HEK293 (cell line): Measurements from ENCODE around the gene RGS5.

Experiments
- CTCF ChIP-seq: fragments of 450-650 bp; formaldehyde crosslinking; IDR thresholded peaks from 2 replicates; pipeline ENCODE4 v1.5.1; 2016; ENCODE audit warnings: missing biosample characterization, missing genetic modification characterization
- GLI4 ChIP-seq: fragments of 450-650 bp; formaldehyde crosslinking; IDR thresholded peaks from 2 replicates; pipeline ENCODE4 v1.5.1; 2016; ENCODE audit warnings: missing biosample characterization, missing genetic modification characterization
- KLF9 ChIP-seq: fragments of 450-650 bp; formaldehyde crosslinking; IDR thresholded peaks from 2 replicates; pipeline ENCODE4 v1.5.1; 2016; ENCODE audit warnings: missing biosample characterization, missing genetic modification characterization, low read depth
- MEIS1 ChIP-seq: sonication (generic); formaldehyde crosslinking; IDR thresholded peaks from 2 replicates; pipeline ENCODE4 v1.8.1; 2022; ENCODE audit warnings: missing genetic modification reagents, mild to moderate bottlenecking, borderline replicate concordance
- TCF7L2 ChIP-seq: IDR thresholded peaks from 2 replicates; pipeline ENCODE4 v1.6.1; 2011; ENCODE audit warnings: low read depth, mild to moderate bottlenecking, inconsistent platforms, low read length, moderate library complexity, borderline replicate concordance
- ZFP69B ChIP-seq: fragments of 450-650 bp; formaldehyde crosslinking; IDR thresholded peaks from 2 replicates; pipeline ENCODE4 v1.5.1; 2016; ENCODE audit warnings: missing biosample characterization, missing genetic modification characterization
- ZIC2 ChIP-seq: fragments of 450-650 bp; formaldehyde crosslinking; IDR thresholded peaks from 2 replicates; pipeline ENCODE4 v1.5.1; 2016; ENCODE audit warnings: missing biosample characterization, missing genetic modification characterization
- ZNF174 ChIP-seq: fragments of 450-650 bp; formaldehyde crosslinking; IDR thresholded peaks from 2 replicates; pipeline ENCODE4 v1.5.0; 2017; ENCODE audit warnings: missing biosample characterization, mild to moderate bottlenecking, missing genetic modification characterization
- ZNF311 ChIP-seq: fragments of 450-650 bp; formaldehyde crosslinking; IDR thresholded peaks from 2 replicates; pipeline ENCODE4 v1.5.1; 2017; ENCODE audit warnings: missing biosample characterization, missing genetic modification characterization, borderline replicate concordance
- ZNF76 ChIP-seq: fragments of 450-650 bp; formaldehyde crosslinking; IDR thresholded peaks from 2 replicates; pipeline ENCODE4; 2016; ENCODE audit warnings: low read depth, missing biosample characterization, missing genetic modification characterization, borderline replicate concordance
- ZNF791 ChIP-seq: fragments of 450-650 bp; formaldehyde crosslinking; IDR thresholded peaks from 2 replicates; pipeline ENCODE4 v1.5.1; 2016; ENCODE audit warnings: missing biosample characterization, missing genetic modification characterization
- ZSCAN4 ChIP-seq: fragments of 450-650 bp; formaldehyde crosslinking; IDR thresholded peaks from 2 replicates; pipeline ENCODE4 v1.5.1; 2017; ENCODE audit warnings: missing biosample characterization, missing genetic modification characterization

GRCh38 chr1:163119707-163120106, 83.0 kb downstream of the RGS5 start:
- TF ChIP-seq TCF7L2 (no peak), ZNF76 (no peak), KLF9 (tag by site-specific recombination) (no peak), CTCF (tag by site-specific recombination) (no peak), MEIS1 (no peak), ZNF311 (tag by site-specific recombination) (no peak), ZNF174 (tag by site-specific recombination) (no peak), ZFP69B (no peak), ZNF791 (tag by site-specific recombination) (no peak), GLI4 (tag by site-specific recombination) (no peak), ZIC2 (no peak), ZSCAN4 (no peak)
